ENCODE measurements around the gene NIT2. TPM values are rescaled to one million over a fixed set of nuclear protein-coding genes. Genes with fewer than 3 reads are reported as not detected.

NIT2 gene
- total RNA-seq, 1 experiment from 2014 or later = 63.1 TPM

- intact Hi-C loops (cut with micrococcal nuclease) = no loop called here
- Histone ChIP-seq H3K36me3 (ENCODE audit: low read depth, low read length) (peaks cover 63% of the 10 kb centered on the region), H3K27ac (ENCODE audit: low read length) (no peak overlapping the region), H3K9me3 (ENCODE audit: low read length) (0 out of 2 replicates have a peak, but pooled peaks cover 5% of the 10 kb centered on the region), H2AFZ (ENCODE audit: low read length) (no peak overlapping the region), H3K4me2 (ENCODE audit: low read length) (peak overlapping the region; percentile 19), H3K4me1 (ENCODE audit: insufficient read depth, low read length) (peaks cover 20% of the 10 kb centered on the region), H3K4me3 (ENCODE audit: low read length) (no peak overlapping the region), H3K79me2 (ENCODE audit: low read length) (peaks cover 82% of the 10 kb centered on the region), H3K9ac (ENCODE audit: low read length) (no peak overlapping the region), H3K9me2 (replicated peaks; ENCODE audit: low read length) (no peaks in the 10 kb centered on the region), H4K20me1 (ENCODE audit: low read length) (peaks cover 29% of the 10 kb centered on the region), H3K27me3 (ENCODE audit: low read length) (no peaks in the 10 kb centered on the region), H3F3A (ENCODE audit: low read length, unreplicated experiment) (peaks cover 4% of the 10 kb centered on the region)
- BruUV-seq (replicated peaks) = no TSS peak
- ChIA-PET CTCF (interaction anchor here (0.8 kb wide), 2 partner anchors 76 to 555 kb away, joined by 3 to 12 read pairs; no protein-coding TSS in a partner anchor), POLR2A (ENCODE audit: unreplicated experiment) (interaction anchor here (0.6 to 1.1 kb wide), 3 partner anchors 15 to 1253 kb away, joined by 3 to 5 read pairs (median 4); partner anchors contain the start of genes LNP1 and TOMM70)
- ATAC-seq = peak; percentile 72
- DNase-seq = no peak
- TF ChIP-seq EZH2 (IDR thresholded peaks at IDR 0.05; ENCODE audit: low read length, unreplicated experiment) (no peak), EZH2phosphoT487 (IDR thresholded peaks at IDR 0.05; ENCODE audit: borderline replicate concordance, low read length) (no peak)
- TF ChIP-seq, protein P1, sequence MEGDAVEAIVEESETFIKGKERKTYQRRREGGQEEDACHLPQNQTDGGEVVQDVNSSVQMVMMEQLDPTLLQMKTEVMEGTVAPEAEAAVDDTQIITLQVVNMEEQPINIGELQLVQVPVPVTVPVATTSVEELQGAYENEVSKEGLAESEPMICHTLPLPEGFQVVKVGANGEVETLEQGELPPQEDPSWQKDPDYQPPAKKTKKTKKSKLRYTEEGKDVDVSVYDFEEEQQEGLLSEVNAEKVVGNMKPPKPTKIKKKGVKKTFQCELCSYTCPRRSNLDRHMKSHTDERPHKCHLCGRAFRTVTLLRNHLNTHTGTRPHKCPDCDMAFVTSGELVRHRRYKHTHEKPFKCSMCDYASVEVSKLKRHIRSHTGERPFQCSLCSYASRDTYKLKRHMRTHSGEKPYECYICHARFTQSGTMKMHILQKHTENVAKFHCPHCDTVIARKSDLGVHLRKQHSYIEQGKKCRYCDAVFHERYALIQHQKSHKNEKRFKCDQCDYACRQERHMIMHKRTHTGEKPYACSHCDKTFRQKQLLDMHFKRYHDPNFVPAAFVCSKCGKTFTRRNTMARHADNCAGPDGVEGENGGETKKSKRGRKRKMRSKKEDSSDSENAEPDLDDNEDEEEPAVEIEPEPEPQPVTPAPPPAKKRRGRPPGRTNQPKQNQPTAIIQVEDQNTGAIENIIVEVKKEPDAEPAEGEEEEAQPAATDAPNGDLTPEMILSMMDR (conservative IDR thresholded peaks at IDR 0.05; ENCODE audit: low read depth, low read length) = no peak
Observed at GRCh38 chr3:100386437-100387074, 52.0 kb downstream of the NIT2 start.

DNA sequence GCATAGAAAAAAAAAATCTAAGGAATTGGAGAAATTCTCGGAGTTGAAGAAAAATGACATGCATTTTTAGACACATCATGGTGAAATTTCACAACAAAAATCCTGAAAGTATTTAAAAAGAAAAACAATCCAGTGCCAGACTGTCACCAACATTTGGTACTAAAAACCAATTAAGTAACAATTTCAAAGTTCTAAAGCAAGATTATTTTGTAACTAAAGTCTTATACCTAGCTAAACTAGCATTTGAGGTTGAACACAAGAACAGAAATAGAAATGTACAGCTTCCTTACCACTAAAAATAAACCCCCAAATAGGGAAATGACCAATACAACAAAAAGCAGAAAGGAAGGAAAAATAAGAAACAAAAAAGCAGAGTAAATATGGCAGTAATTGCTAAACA lies 54.5 kb downstream of the NIT2 start:
- 0 out of 2 replicates have a peak, but pooled peaks cover 5% of the 10 kb centered on the region for H3K9me3 ChIP-seq (ENCODE audit: low read length)
- ATAC-seq = no peak
- H3K9ac ChIP-seq (ENCODE audit: low read length) = no peak overlapping the region
- H3K9me2 ChIP-seq (replicated peaks; ENCODE audit: low read length) = no peaks in the 10 kb centered on the region
- intact Hi-C loops (cut with micrococcal nuclease) = no loop called here
- no peaks in the 10 kb centered on the region for H3K27me3 ChIP-seq (ENCODE audit: low read length)
- no peak overlapping the region for H3K27ac ChIP-seq (ENCODE audit: low read length)
- no peaks in the 10 kb centered on the region for H3F3A ChIP-seq (ENCODE audit: low read length, unreplicated experiment)
- ChIA-PET POLR2A (ENCODE audit: unreplicated experiment) (no interaction called here), CTCF (no interaction called here)
- no peak overlapping the region for H3K4me3 ChIP-seq (ENCODE audit: low read length)
- TF ChIP-seq EZH2 (IDR thresholded peaks at IDR 0.05; ENCODE audit: low read length, unreplicated experiment) = no peak
- TF ChIP-seq, protein P1 (conservative IDR thresholded peaks at IDR 0.05; ENCODE audit: low read depth, low read length) = no peak
- no peak for TF ChIP-seq EZH2phosphoT487 (IDR thresholded peaks at IDR 0.05; ENCODE audit: borderline replicate concordance, low read length)
- H2AFZ ChIP-seq (ENCODE audit: low read length) = no peak overlapping the region
- peaks cover 20% of the 10 kb centered on the region for H3K4me1 ChIP-seq (ENCODE audit: insufficient read depth, low read length)
- H3K79me2 ChIP-seq (ENCODE audit: low read length) = peaks cover 100% of the 10 kb centered on the region
- peaks cover 35% of the 10 kb centered on the region for H4K20me1 ChIP-seq (ENCODE audit: low read length)
- peaks cover 39% of the 10 kb centered on the region for H3K36me3 ChIP-seq (ENCODE audit: low read depth, low read length)
- no peak overlapping the region for H3K4me2 ChIP-seq (ENCODE audit: low read length)
- BruUV-seq (replicated peaks) = no TSS peak
- no peak for DNase-seq
